ENCODE data around the gene PHACTR4. TPM values are rescaled to one million over a fixed set of nuclear protein-coding genes. Genes with fewer than 3 reads are reported as not detected.
"Not testable (repeated sequence)": the region's sequence is repeated elsewhere in the genome, so short reads cannot be mapped to it uniquely, and the experiment has no call there.

PHACTR4 gene
- total RNA-seq, 1 donor from 2014 or later = 30.5 TPM

- Mint-ChIP-seq H3K27ac (no peak overlapping the region), H3K9me3 (no peaks in the 10 kb centered on the region), H3K4me1 (no peaks in the 10 kb centered on the region), H3K36me3 (ENCODE audit: low read depth) (peaks cover 32% of the 10 kb centered on the region), H3K4me3 (no peak overlapping the region), H3K27me3 (no peaks in the 10 kb centered on the region)
- DNase-seq = no peak
- intact Hi-C loops (cut with micrococcal nuclease) = no loop called here
Observed at GRCh38 chr1:28538286-28538685, 168.7 kb downstream of the PHACTR4 start.

- DNase-seq = no peak
- H3K9me3 Mint-ChIP-seq = no peaks in the 10 kb centered on the region
- H3K36me3 Mint-ChIP-seq (ENCODE audit: low read depth) = peaks cover 16% of the 10 kb centered on the region
- no peaks in the 10 kb centered on the region for H3K27me3 Mint-ChIP-seq
- no peaks in the 10 kb centered on the region for H3K4me1 Mint-ChIP-seq
- intact Hi-C loops (cut with micrococcal nuclease) = no loop called here
- H3K4me3 Mint-ChIP-seq = no peak overlapping the region
- H3K27ac Mint-ChIP-seq = no peak overlapping the region
Observed at GRCh38 chr1:28540651-28541050, 171.1 kb downstream of the PHACTR4 start.

GRCh38 chr1:28541414-28542015 lies 172.0 kb downstream of the PHACTR4 start:
- H3K36me3 Mint-ChIP-seq (ENCODE audit: low read depth) = peaks cover 12% of the 10 kb centered on the region
- H3K4me1 Mint-ChIP-seq; H3K27ac Mint-ChIP-seq; intact Hi-C loops (cut with micrococcal nuclease); H3K9me3 Mint-ChIP-seq; H3K27me3 Mint-ChIP-seq; DNase-seq; H3K4me3 Mint-ChIP-seq: not testable (repeated sequence)

GRCh38 chr1:28545246-28545628 lies 175.7 kb downstream of the PHACTR4 start:
- intact Hi-C loops (cut with micrococcal nuclease) = no loop called here
- Mint-ChIP-seq H3K9me3 (no peaks in the 10 kb centered on the region), H3K4me3 (no peak overlapping the region), H3K4me1 (no peaks in the 10 kb centered on the region), H3K27ac (no peak overlapping the region), H3K36me3 (ENCODE audit: low read depth) (no peaks in the 10 kb centered on the region), H3K27me3 (no peaks in the 10 kb centered on the region)
- no peak for DNase-seq

- no peaks in the 10 kb centered on the region for H3K9me3 Mint-ChIP-seq
- H3K4me1 Mint-ChIP-seq = peaks cover 6% of the 10 kb centered on the region
- intact Hi-C loops (cut with micrococcal nuclease) = no loop called here
- DNase-seq = no peak
- H3K36me3 Mint-ChIP-seq (ENCODE audit: low read depth) = peaks cover 2% of the 10 kb centered on the region
- H3K27me3 Mint-ChIP-seq = no peaks in the 10 kb centered on the region
- H3K27ac Mint-ChIP-seq = no peak overlapping the region
- no peak overlapping the region for H3K4me3 Mint-ChIP-seq
Observed at GRCh38 chr1:28548318-28548717, 178.8 kb downstream of the PHACTR4 start.

Other genes with a start within 250 kb of the PHACTR4 start
- 0.40 and 0.57 TPM in 2 replicates for gene PTAFR, start 193.1 kb upstream of the PHACTR4 start, total RNA-seq
- 98.4 and 103 TPM in 2 replicates for gene DNAJC8, start 136.7 kb upstream of the PHACTR4 start, total RNA-seq
- gene ATP5IF1, start 133.6 kb upstream of the PHACTR4 start, total RNA-seq = 139 and 142 TPM in 2 replicates
- 14.1 and 14.8 TPM in 2 replicates for gene SESN2, start 110.2 kb upstream of the PHACTR4 start, total RNA-seq
- 20.8 and 23.2 TPM in 2 replicates for gene MED18, start 40.7 kb upstream of the PHACTR4 start, total RNA-seq
- gene RCC1, start 136.3 kb downstream of the PHACTR4 start, total RNA-seq = 143 and 145 TPM in 2 replicates
- 47.5 and 50.7 TPM in 2 replicates for gene TRNAU1AP, start 183.3 kb downstream of the PHACTR4 start, total RNA-seq
- 0.09 TPM in 1 of 2 replicates, not detected in the other for gene RAB42, start 222.5 kb downstream of the PHACTR4 start, total RNA-seq